ENCODE measurements around the gene ZNF23. TPM values are rescaled to one million over a fixed set of nuclear protein-coding genes. Genes with fewer than 3 reads are reported as not detected.

The ZNF23 gene
- total and polyA plus RNA-seq, 10 of the 15 experiments (the other 5 are each of a cell fraction or from before 2014, with no cell fraction given) = 3.6 to 11.5 (median 8.7) TPM

DNA sequence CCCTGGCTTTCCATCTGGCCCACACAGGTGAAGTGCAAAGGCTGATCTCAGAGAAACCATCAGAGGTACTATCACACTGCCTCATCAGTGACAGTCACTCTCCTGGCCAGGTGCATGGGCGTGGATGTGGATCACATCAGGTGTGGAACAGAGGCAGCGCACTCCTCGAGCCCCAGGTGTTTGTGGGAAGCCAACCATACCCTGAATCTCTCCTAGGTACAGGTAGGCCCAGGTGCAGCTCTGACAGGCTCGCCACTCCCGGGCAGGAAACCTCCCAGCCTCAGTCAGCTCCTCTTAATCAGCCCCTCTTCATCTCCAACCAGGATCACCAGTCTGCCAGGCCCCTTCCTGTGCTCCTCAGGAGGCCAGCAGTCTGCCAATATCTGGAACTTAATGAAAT, 51.9 kb downstream of the ZNF23 start:
- intact Hi-C loops (cut with micrococcal nuclease; ENCODE audit: unreplicated experiment) = no loop called here
- CTCF ChIA-PET = interaction anchor here (1.5 to 6.8 kb wide), 5 partner anchors 14 to 199 kb away, joined by 4 to 164 read pairs (median 6); no protein-coding TSS in a partner anchor

DNA sequence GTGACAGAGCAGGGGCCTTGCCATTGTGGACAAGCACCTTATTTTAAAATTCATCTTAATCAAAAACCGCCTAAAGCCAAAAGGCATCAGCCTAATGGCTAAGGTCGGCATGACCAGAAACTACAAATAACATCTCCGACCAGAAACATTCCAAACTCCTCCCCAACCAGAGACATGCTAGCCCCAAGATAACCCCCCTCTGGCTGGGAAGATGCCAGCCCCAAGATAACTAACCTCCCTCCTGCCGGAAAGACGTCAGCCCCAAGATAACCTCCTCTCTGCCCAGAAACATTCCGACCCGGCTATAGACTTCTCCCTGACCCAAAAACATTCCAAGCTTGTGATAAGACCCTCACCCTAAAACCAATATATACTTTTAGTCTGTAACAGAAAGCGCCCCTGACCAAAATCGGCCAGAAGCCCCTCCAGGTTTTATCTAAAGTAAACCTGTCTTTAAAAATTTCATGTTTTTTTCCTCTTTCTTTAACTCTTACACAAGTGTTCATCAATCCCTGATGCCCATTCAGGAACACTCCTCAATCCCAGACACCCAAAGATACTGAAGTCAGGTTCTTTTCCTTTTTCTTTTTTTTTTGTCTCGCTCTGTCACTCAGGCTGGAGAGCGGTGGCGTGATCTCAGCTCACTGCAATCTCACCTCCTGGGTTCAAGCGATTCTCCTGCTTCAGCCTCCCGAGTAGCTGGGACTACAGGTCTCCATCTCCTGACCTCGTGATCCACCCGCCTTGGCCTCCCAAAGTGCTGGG, 52.9 kb downstream of the ZNF23 start:
- BruUV-seq (replicated peaks) = no TSS peak
- Histone ChIP-seq H3K4me2 (ENCODE audit: control insufficient read depth, insufficient read depth) (no peak overlapping the region), H2AFZ (ENCODE audit: control insufficient read depth, low read depth, low read length) (no peak overlapping the region), H3K79me2 (ENCODE audit: control insufficient read depth, insufficient read depth, low read length) (no peaks in the 10 kb centered on the region), H3K4me1 (ENCODE audit: control insufficient read depth, insufficient read depth, low read length) (no peaks in the 10 kb centered on the region), H4K20me1 (ENCODE audit: control insufficient read depth, insufficient read depth) (no peaks in the 10 kb centered on the region), H3K4me3 (no peak overlapping the region), H3K36me3 (ENCODE audit: control insufficient read depth in 2 of 2, insufficient read depth in 2 of 2, low read length in 1 of 2) (no peaks in the 10 kb centered on the region), H3K27me3 (replicated peaks in 1 of 2; ENCODE audit: control insufficient read depth in 2 of 2, insufficient read depth in 2 of 2, low read length in 1 of 2) (peaks cover 0 to 7% of the 10 kb centered on the region in 2 experiments; a peak in 2 of 4 replicates), H3K9me3 (replicated peaks; ENCODE audit: control insufficient read depth, insufficient read depth, low read length) (no peaks in the 10 kb centered on the region; the same call in 2 of the 3 replicates), H3K27ac (ENCODE audit: control insufficient read depth, insufficient read depth) (no peak overlapping the region), H3K9ac (ENCODE audit: control insufficient read depth, insufficient read depth, low read length) (no peak overlapping the region)
- ChIA-PET CTCF (interaction anchor here (1.7 to 6.8 kb wide), 4 partner anchors 90 to 200 kb away, joined by 6 to 164 read pairs (median 45); no protein-coding TSS in a partner anchor), RAD21 (ENCODE audit: unreplicated experiment) (no interaction called here), POLR2A (no interaction called here), SMC1A (ENCODE audit: uncharacterized antibody, unreplicated experiment) (interaction anchor here (5.0 to 6.9 kb wide), 2 partner anchors 90 to 201 kb away, joined by 42 to 75 read pairs; no protein-coding TSS in a partner anchor)
- in situ Hi-C loops (cut with MboI) (no loop called here), intact Hi-C loops (cut with micrococcal nuclease; ENCODE audit: unreplicated experiment) (no loop called here)
- FAIRE-seq (no peak), DNase-seq (ENCODE audit: low read depth, low spot score) (no peak), ATAC-seq (no peak)
- 48% methylated on average over 16 of the region's 16 CpGs for WGBS (ENCODE audit: insufficient coverage, insufficient replicate concordance, low lambda C conversion rate, missing lambda C conversion rate)
- no peak for TF ChIP-seq NFXL1 (IDR thresholded peaks at IDR 0.05; ENCODE audit: borderline replicate concordance)
- no peak for TF ChIP-seq ATF3 (IDR thresholded peaks at IDR 0.05; ENCODE audit: borderline replicate concordance, extremely low read depth, low read depth, low read length)
- no peak for TF ChIP-seq TAF1 (IDR thresholded peaks at IDR 0.05; ENCODE audit: borderline replicate concordance, low read depth, low read length)
- no peak for TF ChIP-seq RUNX3 (IDR thresholded peaks at IDR 0.05; ENCODE audit: low read length)
- no peak for TF ChIP-seq IKZF2 (IDR thresholded peaks at IDR 0.05)
- TF ChIP-seq NFYA (IDR thresholded peaks at IDR 0.05; ENCODE audit: borderline replicate concordance, low read depth, low read length) = no peak
- TF ChIP-seq EZH2 (IDR thresholded peaks at IDR 0.05; ENCODE audit: borderline replicate concordance, control insufficient read depth, low read depth, low read length) = no peak
- TF ChIP-seq RBBP5 (conservative IDR thresholded peaks at IDR 0.05) = no peak
- no peak for TF ChIP-seq ZNF217 (IDR thresholded peaks at IDR 0.05)
- no peak for TF ChIP-seq ASH2L (IDR thresholded peaks at IDR 0.05; ENCODE audit: borderline replicate concordance, low read depth)
- no peak for TF ChIP-seq BCL11A (IDR thresholded peaks at IDR 0.05; ENCODE audit: low read depth, low read length)
- TF ChIP-seq RAD21 (IDR thresholded peaks at IDR 0.05; ENCODE audit: insufficient read depth, low read depth, low read length) = no peak
- TF ChIP-seq SRF (IDR thresholded peaks at IDR 0.05; ENCODE audit: low read depth in 2 of 2, low read length in 2 of 2) = no peak
- TF ChIP-seq SMAD5 (IDR thresholded peaks at IDR 0.05; ENCODE audit: low read depth) = no peak

More for the DNA sequence above, 51.9 kb downstream of the ZNF23 start:
- TF ChIP-seq MEF2A (IDR thresholded peaks at IDR 0.05; ENCODE audit: insufficient read depth, low read depth, low read length) (no peak), TBL1XR1 (IDR thresholded peaks at IDR 0.05; ENCODE audit: low read depth, low read length) (no peak)
- ChIA-PET SMC1A (ENCODE audit: uncharacterized antibody, unreplicated experiment) (interaction anchor here (5.0 to 6.9 kb wide), 2 partner anchors 89 to 200 kb away, joined by 42 to 75 read pairs; no protein-coding TSS in a partner anchor), RAD21 (ENCODE audit: unreplicated experiment) (interaction anchor here (3.5 kb wide), 1 partner anchor 201 kb away, joined by 30 read pairs; no protein-coding TSS in a partner anchor), POLR2A (no interaction called here)
- no peaks in the 10 kb centered on the region for H3K79me2 ChIP-seq (ENCODE audit: control insufficient read depth, insufficient read depth, low read length)
- no peaks in the 10 kb centered on the region for H3K9me3 ChIP-seq (replicated peaks; ENCODE audit: control insufficient read depth, insufficient read depth, low read length)
- H3K4me2 ChIP-seq (ENCODE audit: control insufficient read depth, insufficient read depth) = no peak overlapping the region
- ATAC-seq = no peak
- no peak overlapping the region for H2AFZ ChIP-seq (ENCODE audit: control insufficient read depth, low read depth, low read length)
- no peaks in the 10 kb centered on the region for H3K36me3 ChIP-seq (ENCODE audit: control insufficient read depth in 2 of 2, insufficient read depth in 2 of 2, low read length in 1 of 2)
- no peaks in the 10 kb centered on the region for H4K20me1 ChIP-seq (ENCODE audit: control insufficient read depth, insufficient read depth)
- no peak overlapping the region for H3K4me3 ChIP-seq
- H3K27me3 ChIP-seq (replicated peaks in 1 of 2; ENCODE audit: control insufficient read depth in 2 of 2, insufficient read depth in 2 of 2, low read length in 1 of 2) = peaks cover 0 to 7% of the 10 kb centered on the region in 2 experiments; a peak in 1 of 4 replicates
- H3K4me1 ChIP-seq (ENCODE audit: control insufficient read depth, insufficient read depth, low read length) = no peaks in the 10 kb centered on the region
- BruUV-seq (replicated peaks) = no TSS peak
- FAIRE-seq = no peak
- H3K27ac ChIP-seq (ENCODE audit: control insufficient read depth, insufficient read depth) = no peak overlapping the region
- WGBS (ENCODE audit: insufficient coverage, insufficient replicate concordance, low lambda C conversion rate, missing lambda C conversion rate) = 7% methylated on average over 5 of the region's 5 CpGs
- DNase-seq (ENCODE audit: low read depth, low spot score) = no peak
- in situ Hi-C loops (cut with MboI) = loop anchor here (5.0 kb wide), 2 partner anchors 87 to 202 kb away; no protein-coding TSS in a partner anchor
- H3K9ac ChIP-seq (ENCODE audit: control insufficient read depth, insufficient read depth, low read length) = no peak overlapping the region

Data from GM12878 (cell line).